Non-pigmented ciliary epithelial cell (primary cell): ENCODE measurements around the gene SLC36A1.
"Not testable (repeated sequence)": the region's sequence is repeated elsewhere in the genome, so short reads cannot be mapped to it uniquely, and the experiment has no call there.

ENCODE experiments used
- DNase-seq: peaks from one replicate; pipeline ENCODE4 v3.0.0-alpha.2; 2010; ENCODE audit warnings: low read depth

SLC36A1 gene

GRCh38 chr5:151483647-151484046 lies 36.2 kb downstream of the SLC36A1 start:
- no peak for DNase-seq

GRCh38 chr5:151487544-151487943 lies 40.1 kb downstream of the SLC36A1 start:
- DNase-seq = no peak

- no peak for DNase-seq
Observed at GRCh38 chr5:151490627-151491026, 43.2 kb downstream of the SLC36A1 start.

- no peak for DNase-seq
Observed at GRCh38 chr5:151491062-151491461, 43.7 kb downstream of the SLC36A1 start.

- DNase-seq = no peak
Observed at GRCh38 chr5:151492729-151493128, 45.3 kb downstream of the SLC36A1 start.

GRCh38 chr5:151493665-151494064 lies 46.3 kb downstream of the SLC36A1 start:
- DNase-seq = no peak

GRCh38 chr5:151495320-151495719 lies 47.9 kb downstream of the SLC36A1 start:
- DNase-seq = no peak

GRCh38 chr5:151496041-151496484 lies 48.7 kb downstream of the SLC36A1 start:
- DNase-seq = no peak

- DNase-seq = no peak
Observed at GRCh38 chr5:151497391-151498002, 50.1 kb downstream of the SLC36A1 start.

- no peak for DNase-seq
Observed at GRCh38 chr5:151498395-151499155, 51.2 kb downstream of the SLC36A1 start.

- DNase-seq = no peak
Observed at GRCh38 chr5:151499501-151500035, 52.2 kb downstream of the SLC36A1 start.

GRCh38 chr5:151504006-151504405 lies 56.6 kb downstream of the SLC36A1 start:
- no peak for DNase-seq

- DNase-seq = not testable (repeated sequence)
Observed at GRCh38 chr5:151508308-151508707, 60.9 kb downstream of the SLC36A1 start.

- no peak for DNase-seq
Observed at GRCh38 chr5:151509231-151509630, 61.8 kb downstream of the SLC36A1 start.

- DNase-seq = no peak
Observed at GRCh38 chr5:151509836-151510235, 62.4 kb downstream of the SLC36A1 start.

- DNase-seq = no peak
Observed at GRCh38 chr5:151517122-151517920, 69.9 kb downstream of the SLC36A1 start.

- no peak for DNase-seq
Observed at GRCh38 chr5:151520294-151520693, 72.9 kb downstream of the SLC36A1 start.

- DNase-seq = no peak
Observed at GRCh38 chr5:151522226-151522625, 74.8 kb downstream of the SLC36A1 start.

- peak; percentile 6 for DNase-seq
Observed at GRCh38 chr5:151523335-151523734, 75.9 kb downstream of the SLC36A1 start.

GRCh38 chr5:151528153-151528552 lies 80.8 kb downstream of the SLC36A1 start:
- no peak for DNase-seq

- DNase-seq = no peak
Observed at GRCh38 chr5:151528996-151529395, 81.6 kb downstream of the SLC36A1 start.

- DNase-seq = no peak
Observed at GRCh38 chr5:151531581-151531980, 84.2 kb downstream of the SLC36A1 start.

- no peak for DNase-seq
Observed at GRCh38 chr5:151532416-151532815, 85.0 kb downstream of the SLC36A1 start.
